K562 (cell line): Measurements from ENCODE around the gene ARHGAP26. TPM values are rescaled to one million over a fixed set of nuclear protein-coding genes. Genes with fewer than 3 reads are reported as not detected.

Experiments
- ATAC-seq: fragments of 200-7000 bp; cut with Tn5 transposase; 3 replicates; pipeline ENCODE4 v1.9.1; 2020; ENCODE audit warnings: moderate library complexity
- BruUV-seq: library from RNA; stranded (reverse); fragments of 400-500 nt; replicated peaks from 2 replicates; lab custom pipeline; 2021; lab: Mats Ljungman, UMichigan
- CTCF ChIA-PET: fragments of 300-600 bp; formaldehyde crosslinking; extraction: SDS; loops from one replicate; lab custom pipeline; 2021; ENCODE audit warnings: low intra/inter-chr PET ratio; lab: Yijun Ruan, JAX
- POLR2A ChIA-PET: fragments of 300-600, 350-650 bp; sonication (Branson Sonifier 250); formaldehyde crosslinking; extraction: SDS; loops from one replicate; lab custom pipeline; 2021; ENCODE audit warnings: antibody characterized with exemption, inconsistent platforms; lab: Yijun Ruan, JAX
- DNase-seq, 4 experiments: peaks; one replicate each; pipeline versions ENCODE4 v3.0.0 to v3.0.0-alpha.2; 2011 to 2018; ENCODE audit warnings: low spot score in 3 of 4, mixed read lengths in 3 of 4; ENCODE audit errors: extremely low read depth in 1 of 4
- FAIRE-seq: peaks from 2 replicates; lab custom pipeline; 2011; peaks lifted over from hg19 to GRCh38; lab: Jason Lieb, UNC
- H2AFZ ChIP-seq: 2 replicates; pipeline ENCODE4 v1.6.0; 2011; ENCODE audit warnings: low read depth, low read length, control low read depth, inconsistent platforms
- H3K27ac ChIP-seq: fragments of 200-600 bp; 3 replicates; pipeline ENCODE4 v1.8.0; 2011; ENCODE audit warnings: low read depth, mild to moderate bottlenecking, control low read depth, inconsistent platforms, low read length, moderate library complexity, mixed read lengths; ENCODE audit errors: extremely low read depth
- H3K27me3 ChIP-seq, 2 experiments: fragments of 300-600 bp in 1 of 2; 2 replicates in 1 of 2; 3 replicates in 1 of 2; pipeline versions ENCODE4 v1.6.0 to v1.8.0; 2011; ENCODE audit warnings: inconsistent platforms in 2 of 2, low read length in 2 of 2, mild to moderate bottlenecking in 1 of 2, mixed read lengths in 1 of 2, moderate library complexity in 1 of 2; ENCODE audit not compliant: control insufficient read depth in 2 of 2, insufficient read depth in 2 of 2
- H3K36me3 ChIP-seq: fragments of 300-600 bp; 3 replicates; pipeline ENCODE4 v1.8.0; 2011; ENCODE audit warnings: mild to moderate bottlenecking, low read length, inconsistent platforms; ENCODE audit not compliant: control insufficient read depth, insufficient read depth
- H3K4me1 ChIP-seq, 2 experiments: fragments of 200-600 bp in 1 of 2; replicated peaks in 1 of 2; 2 replicates in 1 of 2; 3 replicates in 1 of 2; pipeline versions ENCODE4 v1.5.1 to v1.8.0; 2011; ENCODE audit warnings: inconsistent platforms in 2 of 2, low read length in 2 of 2, mild to moderate bottlenecking in 1 of 2, mixed read lengths in 1 of 2, moderate library complexity in 1 of 2; ENCODE audit not compliant: control insufficient read depth in 2 of 2, insufficient read depth in 2 of 2
- H3K4me2 ChIP-seq: 2 replicates; pipeline ENCODE4 v1.6.1; 2011; ENCODE audit warnings: low read length, control low read depth, inconsistent platforms, mixed read lengths; ENCODE audit not compliant: insufficient read depth
- H3K4me3 ChIP-seq: fragments of 200-600 bp; sonication (generic), shearing (Covaris generic); 2 replicates; pipeline ENCODE4 v1.5.1; 2016; ENCODE audit warnings: control low read depth, inconsistent platforms
- H3K79me2 ChIP-seq: fragments of 200-600 bp; 3 replicates; pipeline ENCODE4 v1.8.0; 2011; ENCODE audit warnings: low read length, inconsistent platforms; ENCODE audit not compliant: control insufficient read depth, insufficient read depth
- H3K9ac ChIP-seq, 2 experiments: 2 replicates each; pipeline versions ENCODE4 v1.6.0 to v1.6.1; 2011; ENCODE audit warnings: low read depth in 2 of 2, low read length in 2 of 2, control low read depth in 1 of 2, inconsistent platforms in 1 of 2, mild to moderate bottlenecking in 1 of 2, mixed read lengths in 1 of 2; ENCODE audit not compliant: insufficient read depth in 1 of 2
- H3K9me1 ChIP-seq: one replicate; pipeline ENCODE4 v1.6.0; 2011; ENCODE audit warnings: inconsistent platforms, mild to moderate bottlenecking, low read length, moderate library complexity; ENCODE audit not compliant: control insufficient read depth, insufficient read depth
- H3K9me3 ChIP-seq: replicated peaks from 2 replicates; pipeline ENCODE4 v1.5.1; 2011; ENCODE audit warnings: low read depth, low read length, inconsistent platforms; ENCODE audit not compliant: control insufficient read depth, insufficient read depth
- H4K20me1 ChIP-seq: replicated peaks from 2 replicates; pipeline ENCODE4 v1.6.1; 2011; ENCODE audit warnings: low read length, inconsistent platforms, mixed read lengths; ENCODE audit not compliant: control insufficient read depth, insufficient read depth
- EP400 ChIP-seq: fragments of 450-650 bp; IDR thresholded peaks from 2 replicates; pipeline ENCODE4 v1.6.1; 2017; ENCODE audit warnings: antibody characterized with exemption, mild to moderate bottlenecking, moderate library complexity
- MYC ChIP-seq, 2 experiments: fragments of 250-450 bp in 1 of 2; sonication (Bioruptor Pico) in 1 of 2; IDR thresholded peaks; 2 replicates each; pipeline versions ENCODE4 v1.5.1 to v1.6.1; 2012 to 2021; ENCODE audit warnings: low read depth in 2 of 2, borderline replicate concordance in 1 of 2, improper control_type of control experiment in 1 of 2, low read length in 1 of 2, mild to moderate bottlenecking in 1 of 2, moderate library complexity in 1 of 2
- SRSF7 ChIP-seq: fragments of 200-400 bp; formaldehyde crosslinking; optimal IDR thresholded peaks from 2 replicates; pipeline ENCODE3; 2017; ENCODE audit warnings: mild to moderate bottlenecking, low read depth, low read length
- TRIM24 ChIP-seq, 2 experiments: fragments of 450-650 bp; IDR thresholded peaks; 2 replicates each; pipeline ENCODE4 v1.6.1; 2016
- ZNF766 ChIP-seq: fragments of 200-800 bp; sonication (Bioruptor generic); conservative IDR thresholded peaks from 2 replicates; pipeline ENCODE4 v1.6.1; 2016; ENCODE audit warnings: missing genetic modification characterization, missing compliant biosample characterization
- WGBS: fragments of 100-300 bp; shearing (Covaris generic); methylation state at CpG from one replicate; pipeline ENCODE4 v1.1.6; 2016; ENCODE audit warnings: low coverage, mixed read lengths; ENCODE audit not compliant: insufficient coverage; ENCODE audit errors: missing lambda C conversion rate; 5-methylcytosine and 5-hydroxymethylcytosine counted together
- in situ Hi-C: fragments of 300-500 bp; cut with MboI; formaldehyde crosslinking; loops from 4 replicates; pipeline ENCODE4 v1.15.0; 2018; ENCODE audit warnings: inconsistent platforms, mixed read lengths
- intact Hi-C: fragments of 100-400 bp; cut with micrococcal nuclease; formaldehyde crosslinking; loops from 2 replicates; pipeline ENCODE4 v1.14.2; 2022
- polyA plus RNA-seq, 8 experiments: library from polyadenylated mRNA; depleted of rRNA in 4 of 8; stranded (reverse) in 5 of 8; unstranded in 3 of 8; fragments of >200 nt; fragmentation: Nextera tagmentation in 2 of 8; fragmentation: Illumina TruSeq in 1 of 8; extraction: Ambion mirVana in 2 of 8; extraction: Trizol in 1 of 8; gene quantifications; 2 replicates each; pipeline versions ENCODE4 v1.2.1 to v1.2.3, GENCODE V29; 2011 to 2014; ENCODE audit warnings: inconsistent platforms in 1 of 8, missing spikeins in 1 of 8
- total RNA-seq, 7 experiments: library from RNA; depleted of rRNA in 6 of 7; stranded (reverse); fragments of >200 nt in 6 of 7; fragmentation: Illumina TruSeq in 2 of 7; extraction: Trizol in 2 of 7; gene quantifications; 2 replicates each; pipeline versions ENCODE4 v1.2.1 to v1.2.3, GENCODE V29; 2011 to 2021; ENCODE audit warnings: low replicate concordance in 1 of 7
- TF ChIP-seq, protein P1 (sequence below): fragments of 450-650 bp; IDR thresholded peaks from 2 replicates; pipeline ENCODE4 v1.6.1; 2016; ENCODE audit warnings: mild to moderate bottlenecking, moderate library complexity
- TF ChIP-seq, protein P2 (sequence below): fragments of 450-650 bp; formaldehyde crosslinking; IDR thresholded peaks from 2 replicates; pipeline ENCODE4 v1.4.0; 2022; ENCODE audit warnings: mild to moderate bottlenecking, moderate library complexity

The ARHGAP26 gene
- total and polyA plus RNA-seq, 9 of the 15 experiments (the other 6 are each of a cell fraction or from before 2014, with no cell fraction given): 0.13 to 1.1 (median 0.55) TPM

DNA sequence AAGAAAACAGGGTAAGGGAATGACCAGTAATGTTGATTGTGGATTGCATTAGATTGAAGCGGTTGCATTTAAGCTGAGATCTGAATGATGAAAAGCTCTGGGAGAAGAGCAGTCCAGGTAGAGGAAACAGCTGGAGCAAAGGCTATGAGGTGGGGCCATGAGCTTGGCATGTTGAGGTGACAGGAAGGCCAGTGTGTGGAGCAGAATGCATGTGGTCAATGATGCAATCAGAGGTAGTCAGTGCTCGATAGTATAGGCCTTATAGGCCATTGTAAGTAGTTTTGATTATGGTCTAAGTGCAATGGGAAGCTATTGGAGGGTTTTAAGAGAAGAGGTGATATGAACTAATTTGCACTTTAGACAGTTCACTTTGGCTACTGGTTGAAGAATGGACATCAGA is 270.4 kb downstream of the ARHGAP26 start:
- H4K20me1 ChIP-seq: no peaks in the 10 kb centered on the region
- DNase-seq (no peak), FAIRE-seq (no peak), ATAC-seq (peak; percentile 68)
- H3K4me3 ChIP-seq: no peak overlapping the region
- H3K4me1 ChIP-seq: peaks cover 0 to 9% of the 10 kb centered on the region in 2 experiments; a peak in 1 of 5 replicates
- intact Hi-C loops: no loop called here
- POLR2A ChIA-PET: interaction anchor here (0.7 to 0.8 kb wide), 2 partner anchors 59 to 66 kb away, joined by 3 read pairs; no protein-coding TSS in a partner anchor
- no peaks in the 10 kb centered on the region for H3K9me3 ChIP-seq
- H3K9me1 ChIP-seq: no peaks in the 10 kb centered on the region
- H3K4me2 ChIP-seq: no peak overlapping the region
- BruUV-seq: no TSS peak
- no peaks in the 10 kb centered on the region for H3K36me3 ChIP-seq
- H2AFZ ChIP-seq: no peak overlapping the region
- H3K79me2 ChIP-seq: no peaks in the 10 kb centered on the region
- H3K27me3 ChIP-seq: 0 out of 5 replicates have a peak, but pooled peaks cover 0 to 3% of the 10 kb centered on the region in 2 experiments
- in situ Hi-C loops: no loop called here
- CTCF ChIA-PET: no interaction called here
- no peak overlapping the region for H3K27ac ChIP-seq
- H3K9ac ChIP-seq: no peak overlapping the region
- WGBS: 13% methylated on average over 2 of the region's 2 CpGs
- TF ChIP-seq TRIM24 (IDR thresholded peaks at IDR 0.05): peak in 1 of 2 experiments; percentile 45; a peak in 1 of 4 replicates
- TF ChIP-seq EP400: peak; percentile 35; the same call in 1 of the 2 replicates
- peak; percentile 59 for TF ChIP-seq MYC (IDR thresholded peaks at IDR 0.05; ENCODE audit: low read depth, low read length)
- no peak for TF ChIP-seq MYC (CRISPR knock-in tag; IDR thresholded peaks at IDR 0.05; ENCODE audit: borderline replicate concordance, low read depth)
- TF ChIP-seq, protein P1, sequence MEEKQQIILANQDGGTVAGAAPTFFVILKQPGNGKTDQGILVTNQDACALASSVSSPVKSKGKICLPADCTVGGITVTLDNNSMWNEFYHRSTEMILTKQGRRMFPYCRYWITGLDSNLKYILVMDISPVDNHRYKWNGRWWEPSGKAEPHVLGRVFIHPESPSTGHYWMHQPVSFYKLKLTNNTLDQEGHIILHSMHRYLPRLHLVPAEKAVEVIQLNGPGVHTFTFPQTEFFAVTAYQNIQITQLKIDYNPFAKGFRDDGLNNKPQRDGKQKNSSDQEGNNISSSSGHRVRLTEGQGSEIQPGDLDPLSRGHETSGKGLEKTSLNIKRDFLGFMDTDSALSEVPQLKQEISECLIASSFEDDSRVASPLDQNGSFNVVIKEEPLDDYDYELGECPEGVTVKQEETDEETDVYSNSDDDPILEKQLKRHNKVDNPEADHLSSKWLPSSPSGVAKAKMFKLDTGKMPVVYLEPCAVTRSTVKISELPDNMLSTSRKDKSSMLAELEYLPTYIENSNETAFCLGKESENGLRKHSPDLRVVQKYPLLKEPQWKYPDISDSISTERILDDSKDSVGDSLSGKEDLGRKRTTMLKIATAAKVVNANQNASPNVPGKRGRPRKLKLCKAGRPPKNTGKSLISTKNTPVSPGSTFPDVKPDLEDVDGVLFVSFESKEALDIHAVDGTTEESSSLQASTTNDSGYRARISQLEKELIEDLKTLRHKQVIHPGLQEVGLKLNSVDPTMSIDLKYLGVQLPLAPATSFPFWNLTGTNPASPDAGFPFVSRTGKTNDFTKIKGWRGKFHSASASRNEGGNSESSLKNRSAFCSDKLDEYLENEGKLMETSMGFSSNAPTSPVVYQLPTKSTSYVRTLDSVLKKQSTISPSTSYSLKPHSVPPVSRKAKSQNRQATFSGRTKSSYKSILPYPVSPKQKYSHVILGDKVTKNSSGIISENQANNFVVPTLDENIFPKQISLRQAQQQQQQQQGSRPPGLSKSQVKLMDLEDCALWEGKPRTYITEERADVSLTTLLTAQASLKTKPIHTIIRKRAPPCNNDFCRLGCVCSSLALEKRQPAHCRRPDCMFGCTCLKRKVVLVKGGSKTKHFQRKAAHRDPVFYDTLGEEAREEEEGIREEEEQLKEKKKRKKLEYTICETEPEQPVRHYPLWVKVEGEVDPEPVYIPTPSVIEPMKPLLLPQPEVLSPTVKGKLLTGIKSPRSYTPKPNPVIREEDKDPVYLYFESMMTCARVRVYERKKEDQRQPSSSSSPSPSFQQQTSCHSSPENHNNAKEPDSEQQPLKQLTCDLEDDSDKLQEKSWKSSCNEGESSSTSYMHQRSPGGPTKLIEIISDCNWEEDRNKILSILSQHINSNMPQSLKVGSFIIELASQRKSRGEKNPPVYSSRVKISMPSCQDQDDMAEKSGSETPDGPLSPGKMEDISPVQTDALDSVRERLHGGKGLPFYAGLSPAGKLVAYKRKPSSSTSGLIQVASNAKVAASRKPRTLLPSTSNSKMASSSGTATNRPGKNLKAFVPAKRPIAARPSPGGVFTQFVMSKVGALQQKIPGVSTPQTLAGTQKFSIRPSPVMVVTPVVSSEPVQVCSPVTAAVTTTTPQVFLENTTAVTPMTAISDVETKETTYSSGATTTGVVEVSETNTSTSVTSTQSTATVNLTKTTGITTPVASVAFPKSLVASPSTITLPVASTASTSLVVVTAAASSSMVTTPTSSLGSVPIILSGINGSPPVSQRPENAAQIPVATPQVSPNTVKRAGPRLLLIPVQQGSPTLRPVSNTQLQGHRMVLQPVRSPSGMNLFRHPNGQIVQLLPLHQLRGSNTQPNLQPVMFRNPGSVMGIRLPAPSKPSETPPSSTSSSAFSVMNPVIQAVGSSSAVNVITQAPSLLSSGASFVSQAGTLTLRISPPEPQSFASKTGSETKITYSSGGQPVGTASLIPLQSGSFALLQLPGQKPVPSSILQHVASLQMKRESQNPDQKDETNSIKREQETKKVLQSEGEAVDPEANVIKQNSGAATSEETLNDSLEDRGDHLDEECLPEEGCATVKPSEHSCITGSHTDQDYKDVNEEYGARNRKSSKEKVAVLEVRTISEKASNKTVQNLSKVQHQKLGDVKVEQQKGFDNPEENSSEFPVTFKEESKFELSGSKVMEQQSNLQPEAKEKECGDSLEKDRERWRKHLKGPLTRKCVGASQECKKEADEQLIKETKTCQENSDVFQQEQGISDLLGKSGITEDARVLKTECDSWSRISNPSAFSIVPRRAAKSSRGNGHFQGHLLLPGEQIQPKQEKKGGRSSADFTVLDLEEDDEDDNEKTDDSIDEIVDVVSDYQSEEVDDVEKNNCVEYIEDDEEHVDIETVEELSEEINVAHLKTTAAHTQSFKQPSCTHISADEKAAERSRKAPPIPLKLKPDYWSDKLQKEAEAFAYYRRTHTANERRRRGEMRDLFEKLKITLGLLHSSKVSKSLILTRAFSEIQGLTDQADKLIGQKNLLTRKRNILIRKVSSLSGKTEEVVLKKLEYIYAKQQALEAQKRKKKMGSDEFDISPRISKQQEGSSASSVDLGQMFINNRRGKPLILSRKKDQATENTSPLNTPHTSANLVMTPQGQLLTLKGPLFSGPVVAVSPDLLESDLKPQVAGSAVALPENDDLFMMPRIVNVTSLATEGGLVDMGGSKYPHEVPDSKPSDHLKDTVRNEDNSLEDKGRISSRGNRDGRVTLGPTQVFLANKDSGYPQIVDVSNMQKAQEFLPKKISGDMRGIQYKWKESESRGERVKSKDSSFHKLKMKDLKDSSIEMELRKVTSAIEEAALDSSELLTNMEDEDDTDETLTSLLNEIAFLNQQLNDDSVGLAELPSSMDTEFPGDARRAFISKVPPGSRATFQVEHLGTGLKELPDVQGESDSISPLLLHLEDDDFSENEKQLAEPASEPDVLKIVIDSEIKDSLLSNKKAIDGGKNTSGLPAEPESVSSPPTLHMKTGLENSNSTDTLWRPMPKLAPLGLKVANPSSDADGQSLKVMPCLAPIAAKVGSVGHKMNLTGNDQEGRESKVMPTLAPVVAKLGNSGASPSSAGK: peak; percentile 53
- TF ChIP-seq, protein P2, sequence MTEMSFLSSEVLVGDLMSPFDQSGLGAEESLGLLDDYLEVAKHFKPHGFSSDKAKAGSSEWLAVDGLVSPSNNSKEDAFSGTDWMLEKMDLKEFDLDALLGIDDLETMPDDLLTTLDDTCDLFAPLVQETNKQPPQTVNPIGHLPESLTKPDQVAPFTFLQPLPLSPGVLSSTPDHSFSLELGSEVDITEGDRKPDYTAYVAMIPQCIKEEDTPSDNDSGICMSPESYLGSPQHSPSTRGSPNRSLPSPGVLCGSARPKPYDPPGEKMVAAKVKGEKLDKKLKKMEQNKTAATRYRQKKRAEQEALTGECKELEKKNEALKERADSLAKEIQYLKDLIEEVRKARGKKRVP (CRISPR knock-in tag): peak; percentile 43; the same call in 1 of the 2 replicates
- no peak for TF ChIP-seq SRSF7
- 0 out of 2 replicates have a peak, but pooled peaks have one; percentile 23 for TF ChIP-seq ZNF766 (CRISPR knock-in tag)
